Measurements from ENCODE around the gene BATF.

DNA sequence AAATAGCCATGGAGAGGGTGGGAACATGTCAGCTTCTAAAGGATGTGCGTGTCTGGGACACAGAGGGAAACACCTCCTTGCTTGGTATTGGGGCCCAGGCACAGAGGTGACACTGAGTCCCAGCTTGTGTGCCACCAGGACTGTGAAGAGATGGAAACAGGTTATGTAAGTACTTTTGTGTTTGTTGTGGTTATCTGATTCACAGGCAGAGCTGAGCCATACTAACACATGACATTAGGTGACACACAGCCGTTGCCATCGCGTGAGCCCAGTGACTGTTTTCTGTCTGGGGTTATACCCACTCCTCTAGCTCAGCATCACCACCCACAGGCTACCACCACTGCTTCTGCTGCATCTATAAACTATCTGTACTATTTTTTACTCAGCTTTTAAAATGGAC is 44.1 kb downstream of the BATF start:
- TF ChIP-seq ZBTB7A (IDR thresholded peaks at IDR 0.05; ENCODE audit: low read depth) (no peak), EP300 (IDR thresholded peaks at IDR 0.05; ENCODE audit: borderline replicate concordance) (no peak), RAD21 (IDR thresholded peaks at IDR 0.05; ENCODE audit: low read depth) (no peak), TAF1 (IDR thresholded peaks at IDR 0.05; ENCODE audit: low read depth) (no peak), YY1 (IDR thresholded peaks at IDR 0.05; ENCODE audit: low read depth) (no peak), CREB1 (IDR thresholded peaks at IDR 0.05; ENCODE audit: low read depth) (no peak), EGR1 (IDR thresholded peaks at IDR 0.05) (no peak), CEBPB (IDR thresholded peaks at IDR 0.05) (no peak), TCF12 (IDR thresholded peaks at IDR 0.05; ENCODE audit: low read depth) (no peak), FOXM1 (IDR thresholded peaks at IDR 0.05; ENCODE audit: borderline replicate concordance, low read depth) (no peak)
- TF ChIP-seq, protein P1, sequence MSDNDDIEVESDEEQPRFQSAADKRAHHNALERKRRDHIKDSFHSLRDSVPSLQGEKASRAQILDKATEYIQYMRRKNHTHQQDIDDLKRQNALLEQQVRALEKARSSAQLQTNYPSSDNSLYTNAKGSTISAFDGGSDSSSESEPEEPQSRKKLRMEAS (IDR thresholded peaks at IDR 0.05): no peak
- TF ChIP-seq, protein P2, sequence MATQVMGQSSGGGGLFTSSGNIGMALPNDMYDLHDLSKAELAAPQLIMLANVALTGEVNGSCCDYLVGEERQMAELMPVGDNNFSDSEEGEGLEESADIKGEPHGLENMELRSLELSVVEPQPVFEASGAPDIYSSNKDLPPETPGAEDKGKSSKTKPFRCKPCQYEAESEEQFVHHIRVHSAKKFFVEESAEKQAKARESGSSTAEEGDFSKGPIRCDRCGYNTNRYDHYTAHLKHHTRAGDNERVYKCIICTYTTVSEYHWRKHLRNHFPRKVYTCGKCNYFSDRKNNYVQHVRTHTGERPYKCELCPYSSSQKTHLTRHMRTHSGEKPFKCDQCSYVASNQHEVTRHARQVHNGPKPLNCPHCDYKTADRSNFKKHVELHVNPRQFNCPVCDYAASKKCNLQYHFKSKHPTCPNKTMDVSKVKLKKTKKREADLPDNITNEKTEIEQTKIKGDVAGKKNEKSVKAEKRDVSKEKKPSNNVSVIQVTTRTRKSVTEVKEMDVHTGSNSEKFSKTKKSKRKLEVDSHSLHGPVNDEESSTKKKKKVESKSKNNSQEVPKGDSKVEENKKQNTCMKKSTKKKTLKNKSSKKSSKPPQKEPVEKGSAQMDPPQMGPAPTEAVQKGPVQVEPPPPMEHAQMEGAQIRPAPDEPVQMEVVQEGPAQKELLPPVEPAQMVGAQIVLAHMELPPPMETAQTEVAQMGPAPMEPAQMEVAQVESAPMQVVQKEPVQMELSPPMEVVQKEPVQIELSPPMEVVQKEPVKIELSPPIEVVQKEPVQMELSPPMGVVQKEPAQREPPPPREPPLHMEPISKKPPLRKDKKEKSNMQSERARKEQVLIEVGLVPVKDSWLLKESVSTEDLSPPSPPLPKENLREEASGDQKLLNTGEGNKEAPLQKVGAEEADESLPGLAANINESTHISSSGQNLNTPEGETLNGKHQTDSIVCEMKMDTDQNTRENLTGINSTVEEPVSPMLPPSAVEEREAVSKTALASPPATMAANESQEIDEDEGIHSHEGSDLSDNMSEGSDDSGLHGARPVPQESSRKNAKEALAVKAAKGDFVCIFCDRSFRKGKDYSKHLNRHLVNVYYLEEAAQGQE (IDR thresholded peaks at IDR 0.05; ENCODE audit: low read depth): no peak
- TF ChIP-seq, protein P3, sequence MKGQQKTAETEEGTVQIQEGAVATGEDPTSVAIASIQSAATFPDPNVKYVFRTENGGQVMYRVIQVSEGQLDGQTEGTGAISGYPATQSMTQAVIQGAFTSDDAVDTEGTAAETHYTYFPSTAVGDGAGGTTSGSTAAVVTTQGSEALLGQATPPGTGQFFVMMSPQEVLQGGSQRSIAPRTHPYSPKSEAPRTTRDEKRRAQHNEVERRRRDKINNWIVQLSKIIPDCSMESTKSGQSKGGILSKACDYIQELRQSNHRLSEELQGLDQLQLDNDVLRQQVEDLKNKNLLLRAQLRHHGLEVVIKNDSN (IDR thresholded peaks at IDR 0.05): no peak

Measured in Ishikawa (cell line).